Measurements from ENCODE around the gene LIN37. TPM values are rescaled to one million over a fixed set of nuclear protein-coding genes. Genes with fewer than 3 reads are reported as not detected.

LIN37 gene
- total and polyA plus RNA-seq, 2 of the 13 experiments (the other 11 are each of a cell fraction or from before 2014, with no cell fraction given) = 6.3 to 8.7 TPM

DNA sequence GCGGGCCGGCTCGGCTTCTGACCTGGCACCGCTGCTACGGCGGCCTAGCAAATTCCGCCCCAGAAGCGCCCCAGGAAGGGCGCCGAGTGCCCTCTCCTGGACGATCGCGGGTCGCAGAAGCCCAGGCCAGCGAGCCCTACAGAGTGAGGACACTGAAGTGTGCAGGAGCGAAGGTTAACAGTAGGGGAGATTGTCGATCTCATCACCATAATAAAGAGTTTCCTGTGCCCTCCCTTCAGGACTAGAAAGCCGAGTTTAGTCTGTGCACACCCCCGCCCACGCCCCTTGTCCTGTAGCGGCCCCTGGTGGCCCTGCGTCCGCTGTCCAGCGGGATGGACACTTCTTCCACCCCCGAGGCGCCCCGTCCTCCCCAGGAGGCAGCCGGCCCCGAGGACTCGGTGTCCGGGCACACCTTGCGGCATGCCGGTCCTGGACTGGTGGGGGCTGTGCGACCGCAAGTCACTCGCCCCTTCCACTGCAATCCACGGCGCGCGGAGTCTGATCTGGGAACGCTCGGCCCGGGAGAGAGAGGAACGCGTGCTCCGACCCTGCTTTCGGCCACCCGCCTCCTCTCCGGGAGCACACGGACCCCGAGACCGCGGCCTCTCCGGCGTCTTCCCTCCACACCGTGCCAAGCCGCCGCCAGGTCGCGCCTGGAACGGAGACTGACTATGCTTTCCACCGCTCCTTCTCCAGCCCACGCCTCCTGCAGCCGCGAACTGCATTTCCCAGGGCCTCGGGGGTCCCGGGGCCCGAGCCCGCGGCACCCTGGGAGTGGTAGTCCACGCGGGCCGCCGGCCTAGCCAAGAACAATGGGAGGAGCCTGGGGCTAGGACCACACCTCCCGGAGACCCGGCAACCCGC lies 31.3 kb upstream of the LIN37 start (continued):
- TF ChIP-seq, protein P1, sequence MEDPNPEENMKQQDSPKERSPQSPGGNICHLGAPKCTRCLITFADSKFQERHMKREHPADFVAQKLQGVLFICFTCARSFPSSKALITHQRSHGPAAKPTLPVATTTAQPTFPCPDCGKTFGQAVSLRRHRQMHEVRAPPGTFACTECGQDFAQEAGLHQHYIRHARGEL (CRISPR knock-in tag; IDR thresholded peaks at IDR 0.05) = no peak
- TF ChIP-seq ONECUT2 (CRISPR knock-in tag; IDR thresholded peaks at IDR 0.05) (0 out of 2 replicates have a peak, but pooled peaks have one; percentile 6), ZNF12 (CRISPR knock-in tag; IDR thresholded peaks at IDR 0.05) (peak; percentile 14; the same call in 1 of the 2 replicates), KAT8 (CRISPR knock-in tag; IDR thresholded peaks at IDR 0.05) (peak; percentile 80), ZNF589 (CRISPR knock-in tag; conservative IDR thresholded peaks at IDR 0.05) (no peak; the same call in 1 of the 2 replicates), HMGA1 (CRISPR knock-in tag; conservative IDR thresholded peaks at IDR 0.05) (no peak), ZNF790 (CRISPR knock-in tag; IDR thresholded peaks at IDR 0.05; ENCODE audit: borderline replicate concordance) (peak; percentile 72; the same call in 1 of the 2 replicates), ZNF598 (CRISPR knock-in tag; IDR thresholded peaks at IDR 0.05; ENCODE audit: borderline replicate concordance) (no peak), ZNF792 (CRISPR knock-in tag; IDR thresholded peaks at IDR 0.05) (peak; percentile 68; the same call in 1 of the 2 replicates), BCL6 (CRISPR knock-in tag; IDR thresholded peaks at IDR 0.05) (no peak), POLR2AphosphoS5 (IDR thresholded peaks at IDR 0.05; ENCODE audit: low read depth, low read length) (peak; percentile 54; the same call in 1 of the 2 replicates), SALL2 (CRISPR knock-in tag; IDR thresholded peaks at IDR 0.05) (0 out of 2 replicates have a peak, but pooled peaks have one; percentile 33), ZNF550 (CRISPR knock-in tag; IDR thresholded peaks at IDR 0.05; ENCODE audit: borderline replicate concordance) (no peak), HNF4A (CRISPR knock-in tag; IDR thresholded peaks at IDR 0.05) (peak; percentile 27; the same call in 1 of the 2 replicates), ZNF10 (CRISPR knock-in tag; IDR thresholded peaks at IDR 0.05; ENCODE audit: borderline replicate concordance, low read depth) (no peak), FIP1L1 (IDR thresholded peaks at IDR 0.05; ENCODE audit: borderline replicate concordance, insufficient read depth, low read depth, low read length) (no peak), ZSCAN12 (CRISPR knock-in tag; IDR thresholded peaks at IDR 0.05) (peak; percentile 76; the same call in 1 of the 2 replicates), RARG (CRISPR knock-in tag; IDR thresholded peaks at IDR 0.05; ENCODE audit: low read depth) (0 out of 2 replicates have a peak, but pooled peaks have one; percentile 43), ZNF546 (CRISPR knock-in tag; conservative IDR thresholded peaks at IDR 0.05) (peak; percentile 81; the same call in 1 of the 2 replicates), ZFYVE20 (CRISPR knock-in tag; IDR thresholded peaks at IDR 0.05; ENCODE audit: borderline replicate concordance, low read depth) (no peak), SMAD9 (CRISPR knock-in tag; IDR thresholded peaks at IDR 0.05) (no peak)
- TF ChIP-seq, protein P2, sequence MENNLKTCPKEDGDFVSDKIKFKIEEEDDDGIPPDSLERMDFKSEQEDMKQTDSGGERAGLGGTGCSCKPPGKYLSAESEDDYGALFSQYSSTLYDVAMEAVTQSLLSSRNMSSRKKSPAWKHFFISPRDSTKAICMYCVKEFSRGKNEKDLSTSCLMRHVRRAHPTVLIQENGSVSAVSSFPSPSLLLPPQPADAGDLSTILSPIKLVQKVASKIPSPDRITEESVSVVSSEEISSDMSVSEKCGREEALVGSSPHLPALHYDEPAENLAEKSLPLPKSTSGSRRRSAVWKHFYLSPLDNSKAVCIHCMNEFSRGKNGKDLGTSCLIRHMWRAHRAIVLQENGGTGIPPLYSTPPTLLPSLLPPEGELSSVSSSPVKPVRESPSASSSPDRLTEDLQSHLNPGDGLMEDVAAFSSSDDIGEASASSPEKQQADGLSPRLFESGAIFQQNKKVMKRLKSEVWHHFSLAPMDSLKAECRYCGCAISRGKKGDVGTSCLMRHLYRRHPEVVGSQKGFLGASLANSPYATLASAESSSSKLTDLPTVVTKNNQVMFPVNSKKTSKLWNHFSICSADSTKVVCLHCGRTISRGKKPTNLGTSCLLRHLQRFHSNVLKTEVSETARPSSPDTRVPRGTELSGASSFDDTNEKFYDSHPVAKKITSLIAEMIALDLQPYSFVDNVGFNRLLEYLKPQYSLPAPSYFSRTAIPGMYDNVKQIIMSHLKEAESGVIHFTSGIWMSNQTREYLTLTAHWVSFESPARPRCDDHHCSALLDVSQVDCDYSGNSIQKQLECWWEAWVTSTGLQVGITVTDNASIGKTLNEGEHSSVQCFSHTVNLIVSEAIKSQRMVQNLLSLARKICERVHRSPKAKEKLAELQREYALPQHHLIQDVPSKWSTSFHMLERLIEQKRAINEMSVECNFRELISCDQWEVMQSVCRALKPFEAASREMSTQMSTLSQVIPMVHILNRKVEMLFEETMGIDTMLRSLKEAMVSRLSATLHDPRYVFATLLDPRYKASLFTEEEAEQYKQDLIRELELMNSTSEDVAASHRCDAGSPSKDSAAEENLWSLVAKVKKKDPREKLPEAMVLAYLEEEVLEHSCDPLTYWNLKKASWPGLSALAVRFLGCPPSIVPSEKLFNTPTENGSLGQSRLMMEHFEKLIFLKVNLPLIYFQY (CRISPR knock-in tag; IDR thresholded peaks at IDR 0.05; ENCODE audit: borderline replicate concordance) = no peak; the same call in 1 of the 2 replicates
- TF ChIP-seq, protein P3, sequence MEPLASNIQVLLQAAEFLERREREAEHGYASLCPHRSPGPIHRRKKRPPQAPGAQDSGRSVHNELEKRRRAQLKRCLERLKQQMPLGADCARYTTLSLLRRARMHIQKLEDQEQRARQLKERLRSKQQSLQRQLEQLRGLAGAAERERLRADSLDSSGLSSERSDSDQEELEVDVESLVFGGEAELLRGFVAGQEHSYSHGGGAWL (CRISPR knock-in tag; IDR thresholded peaks at IDR 0.05) = peak; percentile 55; the same call in 1 of the 2 replicates
- TF ChIP-seq, protein P4, sequence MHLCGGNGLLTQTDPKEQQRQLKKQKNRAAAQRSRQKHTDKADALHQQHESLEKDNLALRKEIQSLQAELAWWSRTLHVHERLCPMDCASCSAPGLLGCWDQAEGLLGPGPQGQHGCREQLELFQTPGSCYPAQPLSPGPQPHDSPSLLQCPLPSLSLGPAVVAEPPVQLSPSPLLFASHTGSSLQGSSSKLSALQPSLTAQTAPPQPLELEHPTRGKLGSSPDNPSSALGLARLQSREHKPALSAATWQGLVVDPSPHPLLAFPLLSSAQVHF (CRISPR knock-in tag; IDR thresholded peaks at IDR 0.05) = no peak
